ES-I3 (cell line): ENCODE results near the gene CNNM1.

Experiments
- H3K36me3 ChIP-seq: 2 replicates; pipeline ENCODE4 v1.6.1; 2013; ENCODE audit warnings: mild to moderate bottlenecking, low read length, control low read depth, moderate library complexity; ENCODE audit not compliant: insufficient read depth
- H3K4me1 ChIP-seq: 2 replicates; pipeline ENCODE4 v1.6.1; 2013; ENCODE audit warnings: mild to moderate bottlenecking, control low read depth, low read length; ENCODE audit not compliant: insufficient read depth
- H3K9ac ChIP-seq: 2 replicates; pipeline ENCODE4 v1.6.1; 2013; ENCODE audit warnings: low read depth, mild to moderate bottlenecking, low read length, moderate library complexity
- H3K9me3 ChIP-seq: 2 replicates; pipeline ENCODE4 v1.6.1; 2013; ENCODE audit warnings: mild to moderate bottlenecking, low read length, moderate library complexity; ENCODE audit not compliant: control insufficient read depth, insufficient read depth

Gene CNNM1

DNA sequence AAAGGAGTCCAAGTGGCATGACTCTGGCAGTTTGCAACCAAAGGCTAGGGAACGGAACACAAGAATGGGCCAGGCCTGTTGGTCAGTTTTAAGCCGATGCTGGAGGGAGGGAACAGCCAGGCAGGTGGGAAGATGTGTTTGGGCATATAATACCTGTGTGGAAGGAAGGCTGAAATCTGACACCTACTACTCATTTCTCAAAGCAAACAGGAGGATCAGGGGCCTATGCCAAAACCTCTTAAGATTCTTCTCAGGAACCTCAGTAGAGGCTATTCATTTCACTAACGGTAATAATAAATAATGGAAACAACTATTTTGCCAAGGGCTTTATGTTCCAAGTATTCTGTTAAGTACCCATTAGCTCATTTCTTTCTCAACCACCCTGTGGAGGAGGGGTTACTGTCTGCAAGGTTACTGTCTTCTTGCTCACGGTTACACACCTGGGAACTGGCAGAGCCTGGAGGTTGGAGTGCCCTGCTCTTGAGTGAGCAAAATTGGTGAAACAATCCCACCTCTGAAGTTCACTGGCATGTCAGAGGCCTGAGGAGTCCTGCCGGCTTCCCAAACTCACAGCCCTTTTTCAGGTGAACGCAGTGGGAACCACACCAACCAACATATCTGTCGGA is 65.7 kb downstream of the CNNM1 start:
- peaks cover 3% of the 10 kb centered on the region for H3K36me3 ChIP-seq
- peaks cover 43% of the 10 kb centered on the region for H3K4me1 ChIP-seq
- H3K9me3 ChIP-seq: no peaks in the 10 kb centered on the region
- no peak overlapping the region for H3K9ac ChIP-seq

DNA sequence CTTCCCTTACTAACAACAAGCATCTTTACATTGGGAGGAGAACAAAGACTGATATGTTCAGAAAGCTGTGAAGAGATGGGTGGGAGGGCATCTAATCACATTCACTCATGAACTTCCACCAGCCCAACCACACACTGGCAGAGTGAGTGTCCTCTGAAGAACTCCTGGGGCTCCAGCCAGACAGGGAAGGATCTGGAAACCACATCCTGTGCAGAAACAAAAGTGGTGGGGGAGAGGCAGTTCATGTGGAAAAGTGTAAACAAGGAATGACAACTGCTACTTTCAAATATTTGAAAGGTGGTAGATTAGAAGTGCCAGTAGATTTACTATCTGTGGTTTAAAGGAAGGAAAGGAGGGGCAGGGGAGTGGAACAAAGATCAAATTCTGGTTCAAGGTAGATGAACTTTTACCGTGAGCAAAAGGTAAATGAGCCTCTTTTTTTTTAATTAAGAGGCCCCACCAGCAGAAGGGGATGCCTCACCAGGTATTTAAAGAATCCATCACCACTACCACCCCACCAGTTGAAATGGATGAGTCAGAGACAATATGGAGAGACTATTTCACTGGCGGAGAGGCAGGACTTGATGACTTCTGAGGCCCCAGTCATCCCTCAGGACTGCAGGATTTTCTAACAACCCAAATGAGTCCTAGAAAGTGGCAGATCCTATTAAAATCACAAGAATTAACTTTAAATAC is 66.7 kb downstream of the CNNM1 start:
- H3K4me1 ChIP-seq: peaks cover 43% of the 10 kb centered on the region
- no peaks in the 10 kb centered on the region for H3K9me3 ChIP-seq
- no peak overlapping the region for H3K9ac ChIP-seq
- peaks cover 3% of the 10 kb centered on the region for H3K36me3 ChIP-seq

GRCh38 chr10:99396471-99396870 is 67.3 kb downstream of the CNNM1 start:
- Histone ChIP-seq H3K4me1 (peaks cover 42% of the 10 kb centered on the region), H3K9me3 (no peaks in the 10 kb centered on the region), H3K9ac (no peak overlapping the region), H3K36me3 (peaks cover 3% of the 10 kb centered on the region)

DNA sequence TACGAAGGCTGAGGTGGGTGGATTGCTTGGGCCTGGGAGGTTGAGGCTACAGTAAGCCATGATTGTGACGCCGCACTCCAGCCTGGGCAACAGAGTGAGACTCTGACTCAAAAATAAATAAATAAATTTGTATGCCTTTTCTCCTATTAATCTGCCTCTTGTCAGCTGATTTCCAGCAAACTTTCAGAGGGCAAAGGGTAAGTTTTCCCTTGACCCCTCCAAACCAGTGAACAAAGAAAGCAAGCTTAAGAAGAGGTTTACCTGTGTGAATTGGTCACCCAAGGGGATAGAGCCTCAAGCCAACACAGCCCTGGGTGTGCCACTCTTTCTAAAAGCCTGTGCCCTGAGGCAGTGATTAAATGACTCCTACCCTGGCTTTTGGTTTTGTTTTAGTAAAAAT is 70.5 kb downstream of the CNNM1 start:
- Histone ChIP-seq H3K4me1 (peaks cover 18% of the 10 kb centered on the region), H3K9me3 (no peaks in the 10 kb centered on the region), H3K9ac (no peak overlapping the region), H3K36me3 (peaks cover 14% of the 10 kb centered on the region)

- Histone ChIP-seq H3K4me1 (no peaks in the 10 kb centered on the region), H3K9me3 (no peaks in the 10 kb centered on the region), H3K9ac (no peak overlapping the region), H3K36me3 (peaks cover 16% of the 10 kb centered on the region; the same call in 1 of the 2 replicates)
These were observed 74.5 kb downstream of the CNNM1 start for GRCh38 chr10:99403674-99404073.

GRCh38 chr10:99406149-99406548 is 77.0 kb downstream of the CNNM1 start:
- Histone ChIP-seq H3K9ac (no peak overlapping the region), H3K36me3 (peaks cover 16% of the 10 kb centered on the region; the same call in 1 of the 2 replicates), H3K9me3 (no peaks in the 10 kb centered on the region), H3K4me1 (no peaks in the 10 kb centered on the region)

DNA sequence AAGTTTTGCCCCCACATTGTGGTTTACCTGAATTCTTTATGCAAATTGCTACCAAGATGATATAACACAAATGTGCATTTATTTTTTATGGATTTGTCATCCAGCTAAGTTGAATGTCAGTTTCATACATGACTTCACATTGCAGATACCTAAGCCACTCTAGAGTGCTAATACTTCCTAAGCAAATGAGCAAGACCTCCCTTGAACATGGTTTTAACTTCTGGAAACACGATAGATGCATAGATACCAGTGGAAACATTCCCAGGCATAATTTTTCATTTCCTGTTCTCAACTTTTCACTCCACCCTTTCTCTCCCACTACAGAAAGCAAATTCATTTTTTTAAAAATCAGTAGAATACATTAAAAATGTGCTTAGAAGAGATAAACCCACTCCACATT is 81.0 kb downstream of the CNNM1 start:
- Histone ChIP-seq H3K9me3 (no peaks in the 10 kb centered on the region), H3K36me3 (peaks cover 5% of the 10 kb centered on the region; the same call in 1 of the 2 replicates), H3K9ac (no peak overlapping the region), H3K4me1 (no peaks in the 10 kb centered on the region)

GRCh38 chr10:99410876-99411275 is 81.7 kb downstream of the CNNM1 start:
- H3K9me3 ChIP-seq: no peaks in the 10 kb centered on the region
- no peak overlapping the region for H3K9ac ChIP-seq
- peaks cover 2% of the 10 kb centered on the region; the same call in 1 of the 2 replicates for H3K36me3 ChIP-seq
- H3K4me1 ChIP-seq: no peaks in the 10 kb centered on the region

GRCh38 chr10:99411546-99411945 is 82.4 kb downstream of the CNNM1 start:
- H3K9ac ChIP-seq: no peak overlapping the region
- no peaks in the 10 kb centered on the region; the same call in 1 of the 2 replicates for H3K36me3 ChIP-seq
- H3K4me1 ChIP-seq: no peaks in the 10 kb centered on the region
- no peaks in the 10 kb centered on the region for H3K9me3 ChIP-seq

GRCh38 chr10:99412099-99412498 is 82.9 kb downstream of the CNNM1 start:
- Histone ChIP-seq H3K9me3 (no peaks in the 10 kb centered on the region), H3K4me1 (no peaks in the 10 kb centered on the region), H3K9ac (no peak overlapping the region), H3K36me3 (no peaks in the 10 kb centered on the region)

DNA sequence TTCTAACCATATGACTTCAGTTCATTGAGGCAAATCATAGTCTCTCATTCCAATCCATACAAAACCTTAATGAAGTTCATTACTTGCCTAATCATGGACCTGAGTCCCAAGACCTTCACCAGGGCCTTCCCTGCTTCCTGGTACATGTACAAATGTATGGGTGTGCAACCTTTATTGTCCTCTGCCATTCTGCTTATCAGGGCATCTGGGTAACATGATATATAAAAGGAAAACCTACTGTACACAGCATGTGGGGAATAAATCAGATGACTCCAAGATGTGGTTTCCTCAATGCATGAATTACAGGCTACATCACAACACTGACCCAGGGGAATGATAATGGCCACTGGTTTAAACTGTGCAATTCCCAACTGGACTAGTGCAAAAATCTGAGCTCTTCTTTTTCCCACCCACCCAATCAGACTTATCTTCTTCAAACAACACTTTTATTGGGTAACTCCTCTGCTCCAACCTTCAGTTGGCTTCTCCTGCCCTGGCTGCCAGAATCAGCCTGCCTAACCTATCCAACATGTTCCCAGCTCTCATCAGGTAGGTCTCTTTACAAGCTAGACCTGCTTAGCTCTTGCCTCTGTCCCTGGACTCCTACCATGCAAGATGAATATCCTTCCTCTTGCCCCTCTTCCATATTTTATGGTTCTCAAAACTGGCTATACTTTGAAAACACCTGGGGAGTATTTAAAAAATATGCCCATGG is 89.9 kb downstream of the CNNM1 start:
- H3K9me3 ChIP-seq: no peaks in the 10 kb centered on the region
- H3K9ac ChIP-seq: no peak overlapping the region
- H3K4me1 ChIP-seq: no peaks in the 10 kb centered on the region
- peaks cover 8% of the 10 kb centered on the region for H3K36me3 ChIP-seq

- peaks cover 8% of the 10 kb centered on the region for H3K36me3 ChIP-seq
- no peaks in the 10 kb centered on the region for H3K4me1 ChIP-seq
- H3K9me3 ChIP-seq: no peaks in the 10 kb centered on the region
- H3K9ac ChIP-seq: no peak overlapping the region
These were observed 90.5 kb downstream of the CNNM1 start for GRCh38 chr10:99419688-99420087.

GRCh38 chr10:99421233-99421739 is 92.1 kb downstream of the CNNM1 start:
- Histone ChIP-seq H3K9me3 (no peaks in the 10 kb centered on the region), H3K36me3 (peaks cover 8% of the 10 kb centered on the region), H3K9ac (no peak overlapping the region), H3K4me1 (no peaks in the 10 kb centered on the region)

- Histone ChIP-seq H3K9me3 (no peaks in the 10 kb centered on the region), H3K36me3 (peaks cover 8% of the 10 kb centered on the region), H3K4me1 (no peaks in the 10 kb centered on the region), H3K9ac (no peak overlapping the region)
These were observed 93.5 kb downstream of the CNNM1 start for GRCh38 chr10:99422529-99423096.
